Activated CD4-positive, CD25-positive, alpha-beta regulatory T cell treated with anti-CD3 and anti-CD28 coated beads, Interleukin-2, amount 50 U/mL, for 72 hours (primary cell): ENCODE data around the gene CHRDL2.
"Not testable (repeated sequence)": the region's sequence is repeated elsewhere in the genome, so short reads cannot be mapped to it uniquely, and the experiment has no call there.

Experiments used
- DNase-seq: peaks from one replicate; pipeline ENCODE4 v3.0.0; 2021

The CHRDL2 gene

GRCh38 chr11:74669211-74670160, 61.7 kb downstream of the CHRDL2 start:
- DNase-seq, result no peak

GRCh38 chr11:74663315-74663714, 67.9 kb downstream of the CHRDL2 start:
- no peak for DNase-seq

- DNase-seq, result no peak
These were observed 68.6 kb downstream of the CHRDL2 start for GRCh38 chr11:74662487-74663103.

GRCh38 chr11:74659124-74659523, 72.1 kb downstream of the CHRDL2 start:
- not testable (repeated sequence) for DNase-seq

- no peak for DNase-seq
These were observed 76.2 kb downstream of the CHRDL2 start for GRCh38 chr11:74654976-74655375.

GRCh38 chr11:74650498-74650897, 80.7 kb downstream of the CHRDL2 start:
- no peak for DNase-seq

GRCh38 chr11:74648894-74649293, 82.3 kb downstream of the CHRDL2 start:
- DNase-seq, result no peak

GRCh38 chr11:74647831-74648230, 83.4 kb downstream of the CHRDL2 start:
- DNase-seq, result no peak

GRCh38 chr11:74647404-74647803, 83.8 kb downstream of the CHRDL2 start:
- no peak for DNase-seq

- DNase-seq, result no peak
These were observed 84.3 kb downstream of the CHRDL2 start for GRCh38 chr11:74646954-74647353.
